HEK293T (cell line): Measurements from ENCODE around the gene CCNG1.

ENCODE experiments used
- ARNT ChIP-seq: fragments of 450-650 bp; IDR thresholded peaks from 2 replicates; pipeline ENCODE4 v1.6.1; 2017; ENCODE audit warnings: mild to moderate bottlenecking
- BHLHE40 ChIP-seq: fragments of 450-650 bp; IDR thresholded peaks from 2 replicates; pipeline ENCODE4 v1.6.1; 2016; ENCODE audit warnings: mild to moderate bottlenecking, moderate library complexity, borderline replicate concordance
- FOXA1 ChIP-seq: fragments of 450-650 bp; IDR thresholded peaks from 2 replicates; pipeline ENCODE4 v1.6.1; 2016; ENCODE audit warnings: mild to moderate bottlenecking
- FOXK2 ChIP-seq: fragments of 450-650 bp; IDR thresholded peaks from 2 replicates; pipeline ENCODE4 v1.6.1; 2016; ENCODE audit warnings: mild to moderate bottlenecking
- FOXM1 ChIP-seq: fragments of 450-650 bp; IDR thresholded peaks from 2 replicates; pipeline ENCODE4 v1.6.1; 2017; ENCODE audit warnings: mild to moderate bottlenecking, borderline replicate concordance
- HDGF ChIP-seq: fragments of 450-650 bp; IDR thresholded peaks from 2 replicates; pipeline ENCODE4 v1.6.1; 2017; ENCODE audit warnings: antibody characterized with exemption, borderline replicate concordance
- LEF1 ChIP-seq: fragments of 450-650 bp; IDR thresholded peaks from 2 replicates; pipeline ENCODE4 v1.6.1; 2017; ENCODE audit warnings: mild to moderate bottlenecking, borderline replicate concordance
- PKNOX1 ChIP-seq: fragments of 450-650 bp; IDR thresholded peaks from 2 replicates; pipeline ENCODE4 v1.6.1; 2016
- SP1 ChIP-seq: fragments of 450-650 bp; IDR thresholded peaks from 2 replicates; pipeline ENCODE4 v1.6.1; 2017
- SUZ12 ChIP-seq: fragments of 450-650 bp; IDR thresholded peaks from 2 replicates; pipeline ENCODE4 v1.6.1; 2016; ENCODE audit warnings: mild to moderate bottlenecking
- TARDBP ChIP-seq: fragments of 450-650 bp; IDR thresholded peaks from 2 replicates; pipeline ENCODE4 v1.6.1; 2016
- ZNF384 ChIP-seq: fragments of 450-650 bp; IDR thresholded peaks from 2 replicates; pipeline ENCODE4 v1.6.1; 2016

DNA sequence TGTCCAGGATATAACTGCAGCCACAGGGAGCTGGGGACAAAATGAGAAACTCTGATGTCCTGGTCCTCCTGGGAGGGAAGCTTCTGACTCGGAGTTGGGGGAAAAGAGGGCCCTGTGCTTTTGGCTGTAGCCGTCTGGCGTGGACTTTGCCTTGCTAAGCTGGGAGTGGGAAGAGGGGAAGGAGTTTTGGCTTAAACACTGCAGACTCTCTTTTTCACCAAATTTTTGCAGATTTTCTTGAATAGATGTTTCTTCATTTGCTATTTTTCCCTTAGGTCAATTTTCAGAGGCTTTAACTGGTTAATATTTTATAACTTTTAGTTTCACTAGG is 52.3 kb downstream of the CCNG1 start:
- TF ChIP-seq FOXA1 (no peak), FOXM1 (no peak), ARNT (no peak), PKNOX1 (no peak), SP1 (no peak), ZNF384 (no peak), LEF1 (no peak), TARDBP (no peak), BHLHE40 (no peak), FOXK2 (no peak), SUZ12 (no peak), HDGF (no peak)
